GM08714 (cell line): ENCODE measurements around the gene PLXDC1.
"Not testable (repeated sequence)": the region's sequence is repeated elsewhere in the genome, so short reads cannot be mapped to it uniquely, and the experiment has no call there.

Experiments used
- H3K4me3 ChIP-seq: fragments of 200-500 bp; sonication (Bioruptor generic); 2 replicates; pipeline ENCODE4 v1.5.1; 2014; ENCODE audit warnings: mild to moderate bottlenecking, low read length, inconsistent platforms
- ZNF274 ChIP-seq: IDR thresholded peaks from 2 replicates; pipeline ENCODE4 v1.6.1; 2012; ENCODE audit warnings: mild to moderate bottlenecking, low read depth, low read length

PLXDC1 gene

GRCh38 chr17:39028690-39029089 lies 122.7 kb downstream of the PLXDC1 start:
- TF ChIP-seq ZNF274 = no peak
- H3K4me3 ChIP-seq = no peak overlapping the region

- no peak for TF ChIP-seq ZNF274
- no peak overlapping the region for H3K4me3 ChIP-seq
These were observed 123.9 kb downstream of the PLXDC1 start for GRCh38 chr17:39027455-39028035.

GRCh38 chr17:39026980-39027451 lies 124.4 kb downstream of the PLXDC1 start:
- H3K4me3 ChIP-seq = no peak overlapping the region
- TF ChIP-seq ZNF274 = no peak

GRCh38 chr17:39026346-39026745 lies 125.1 kb downstream of the PLXDC1 start:
- not testable (repeated sequence) for H3K4me3 ChIP-seq

- no peak for TF ChIP-seq ZNF274
These were observed 128.5 kb downstream of the PLXDC1 start for GRCh38 chr17:39022924-39023323.

GRCh38 chr17:39020037-39020436 lies 131.4 kb downstream of the PLXDC1 start:
- not testable (repeated sequence) for H3K4me3 ChIP-seq

More at GRCh38 chr17:39022924-39023323, 128.5 kb downstream of the PLXDC1 start:
- H3K4me3 ChIP-seq = no peak overlapping the region

GRCh38 chr17:39018267-39019134 lies 132.9 kb downstream of the PLXDC1 start:
- no peak for TF ChIP-seq ZNF274
- no peak overlapping the region for H3K4me3 ChIP-seq

- no peak overlapping the region for H3K4me3 ChIP-seq
- no peak for TF ChIP-seq ZNF274
These were observed 135.0 kb downstream of the PLXDC1 start for GRCh38 chr17:39016193-39017153.

- no peak overlapping the region for H3K4me3 ChIP-seq
- TF ChIP-seq ZNF274 = no peak
These were observed 135.9 kb downstream of the PLXDC1 start for GRCh38 chr17:39015546-39015935.

GRCh38 chr17:39014795-39015545 lies 136.5 kb downstream of the PLXDC1 start:
- no peak for TF ChIP-seq ZNF274
- H3K4me3 ChIP-seq = no peak overlapping the region

- no peak for TF ChIP-seq ZNF274
- no peak overlapping the region for H3K4me3 ChIP-seq
These were observed 137.2 kb downstream of the PLXDC1 start for GRCh38 chr17:39014044-39014794.
